Esophagus squamous epithelium (tissue), 4 donors: Measurements from ENCODE around the gene AMHR2.

Source experiments
- POLR2A ChIP-seq, 4 donors: fragments of 450-650 bp; IDR thresholded peaks; one replicate each; pipeline ENCODE4 v1.6.1; 2017; ENCODE audit warnings: antibody characterized with exemption in 4 of 4, mild to moderate bottlenecking in 4 of 4, moderate library complexity in 3 of 4
- TF ChIP-seq, protein P1 (sequence below), 6 experiments: fragments of 450-650 bp in 4 of 6; fragments of 200-600 bp in 2 of 6; sonication (generic) in 2 of 6; IDR thresholded peaks; one replicate each; pipeline ENCODE4 v1.5.1; 2016 to 2019; ENCODE audit warnings: antibody characterized with exemption in 6 of 6, mild to moderate bottlenecking in 4 of 6, moderate library complexity in 4 of 6

DNA sequence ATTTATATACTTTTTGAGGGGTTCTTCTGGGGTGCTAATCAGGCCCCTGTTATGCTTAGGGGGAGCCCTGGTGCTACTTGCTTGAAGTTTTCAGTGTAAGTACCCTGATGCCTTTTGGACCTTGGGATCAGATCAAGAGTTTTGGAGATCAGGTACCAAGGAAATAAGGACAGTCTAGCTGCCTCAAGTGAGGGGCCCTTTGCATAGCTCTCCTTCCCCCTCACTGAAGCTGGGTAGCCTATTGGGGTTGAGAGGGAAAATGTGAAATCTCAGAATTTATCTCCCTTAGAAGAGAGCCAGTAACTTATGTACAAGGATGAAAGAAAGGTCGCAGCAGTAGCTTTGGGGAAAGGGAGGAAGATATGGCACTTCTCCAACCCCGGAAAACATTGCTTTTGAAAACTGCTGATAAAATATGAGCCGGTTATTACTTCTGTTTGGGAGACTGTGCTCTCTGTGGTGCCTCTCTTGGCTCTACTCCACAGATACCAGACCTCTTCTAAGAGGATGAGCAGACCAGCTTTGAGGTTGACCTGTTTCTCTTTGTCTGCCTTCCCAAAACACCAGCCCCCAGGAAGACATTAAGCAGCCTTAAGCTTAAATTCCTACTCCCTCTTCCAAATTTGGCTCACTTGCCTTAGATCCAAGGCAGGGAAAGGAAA, 8.8 kb upstream of the AMHR2 start:
- TF ChIP-seq, protein P1, sequence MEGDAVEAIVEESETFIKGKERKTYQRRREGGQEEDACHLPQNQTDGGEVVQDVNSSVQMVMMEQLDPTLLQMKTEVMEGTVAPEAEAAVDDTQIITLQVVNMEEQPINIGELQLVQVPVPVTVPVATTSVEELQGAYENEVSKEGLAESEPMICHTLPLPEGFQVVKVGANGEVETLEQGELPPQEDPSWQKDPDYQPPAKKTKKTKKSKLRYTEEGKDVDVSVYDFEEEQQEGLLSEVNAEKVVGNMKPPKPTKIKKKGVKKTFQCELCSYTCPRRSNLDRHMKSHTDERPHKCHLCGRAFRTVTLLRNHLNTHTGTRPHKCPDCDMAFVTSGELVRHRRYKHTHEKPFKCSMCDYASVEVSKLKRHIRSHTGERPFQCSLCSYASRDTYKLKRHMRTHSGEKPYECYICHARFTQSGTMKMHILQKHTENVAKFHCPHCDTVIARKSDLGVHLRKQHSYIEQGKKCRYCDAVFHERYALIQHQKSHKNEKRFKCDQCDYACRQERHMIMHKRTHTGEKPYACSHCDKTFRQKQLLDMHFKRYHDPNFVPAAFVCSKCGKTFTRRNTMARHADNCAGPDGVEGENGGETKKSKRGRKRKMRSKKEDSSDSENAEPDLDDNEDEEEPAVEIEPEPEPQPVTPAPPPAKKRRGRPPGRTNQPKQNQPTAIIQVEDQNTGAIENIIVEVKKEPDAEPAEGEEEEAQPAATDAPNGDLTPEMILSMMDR (IDR thresholded peaks at IDR 0.05): no peak
- TF ChIP-seq POLR2A (IDR thresholded peaks at IDR 0.05): no peak
